ENCODE data around the gene SEC16A.

Gene SEC16A

GRCh38 chr9:136501686-136502085, 18.8 kb upstream of the SEC16A start:
- Histone ChIP-seq H3K4me2 (no peak overlapping the region), H3K27ac (no peak overlapping the region), H4K20me1 (ENCODE audit: insufficient read depth) (no peaks in the 10 kb centered on the region), H3K4me3 (IDR thresholded peaks at IDR 0.05; ENCODE audit: insufficient read depth, low read depth, low read length) (no peak overlapping the region), H3K9ac (no peak overlapping the region), H3K27me3 (ENCODE audit: insufficient read depth, low read depth) (peaks cover 62% of the 10 kb centered on the region; the same call in 1 of the 2 replicates), H3K4me1 (ENCODE audit: low read depth, poor library complexity, severe bottlenecking) (no peaks in the 10 kb centered on the region), H3K36me3 (ENCODE audit: insufficient read depth) (no peaks in the 10 kb centered on the region), H2AFZ (ENCODE audit: low read depth) (no peak overlapping the region), H3K79me2 (ENCODE audit: insufficient read depth, low read depth) (no peaks in the 10 kb centered on the region)
- TF ChIP-seq, protein P1, sequence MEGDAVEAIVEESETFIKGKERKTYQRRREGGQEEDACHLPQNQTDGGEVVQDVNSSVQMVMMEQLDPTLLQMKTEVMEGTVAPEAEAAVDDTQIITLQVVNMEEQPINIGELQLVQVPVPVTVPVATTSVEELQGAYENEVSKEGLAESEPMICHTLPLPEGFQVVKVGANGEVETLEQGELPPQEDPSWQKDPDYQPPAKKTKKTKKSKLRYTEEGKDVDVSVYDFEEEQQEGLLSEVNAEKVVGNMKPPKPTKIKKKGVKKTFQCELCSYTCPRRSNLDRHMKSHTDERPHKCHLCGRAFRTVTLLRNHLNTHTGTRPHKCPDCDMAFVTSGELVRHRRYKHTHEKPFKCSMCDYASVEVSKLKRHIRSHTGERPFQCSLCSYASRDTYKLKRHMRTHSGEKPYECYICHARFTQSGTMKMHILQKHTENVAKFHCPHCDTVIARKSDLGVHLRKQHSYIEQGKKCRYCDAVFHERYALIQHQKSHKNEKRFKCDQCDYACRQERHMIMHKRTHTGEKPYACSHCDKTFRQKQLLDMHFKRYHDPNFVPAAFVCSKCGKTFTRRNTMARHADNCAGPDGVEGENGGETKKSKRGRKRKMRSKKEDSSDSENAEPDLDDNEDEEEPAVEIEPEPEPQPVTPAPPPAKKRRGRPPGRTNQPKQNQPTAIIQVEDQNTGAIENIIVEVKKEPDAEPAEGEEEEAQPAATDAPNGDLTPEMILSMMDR (conservative IDR thresholded peaks at IDR 0.05; ENCODE audit: low read depth, low read length) = no peak

- Histone ChIP-seq H3K4me2 (no peak overlapping the region), H3K79me2 (ENCODE audit: insufficient read depth, low read depth) (no peaks in the 10 kb centered on the region), H4K20me1 (ENCODE audit: insufficient read depth) (no peaks in the 10 kb centered on the region), H3K4me3 (IDR thresholded peaks at IDR 0.05; ENCODE audit: insufficient read depth, low read depth, low read length) (no peak overlapping the region), H3K36me3 (ENCODE audit: insufficient read depth) (no peaks in the 10 kb centered on the region), H3K27ac (no peak overlapping the region), H3K4me1 (ENCODE audit: low read depth, poor library complexity, severe bottlenecking) (no peaks in the 10 kb centered on the region), H2AFZ (ENCODE audit: low read depth) (no peak overlapping the region), H3K9ac (no peak overlapping the region), H3K27me3 (ENCODE audit: insufficient read depth, low read depth) (peaks cover 67% of the 10 kb centered on the region; the same call in 1 of the 2 replicates)
- TF ChIP-seq, protein P1 (conservative IDR thresholded peaks at IDR 0.05; ENCODE audit: low read depth, low read length) = no peak
Observed at GRCh38 chr9:136499935-136500910, 17.4 kb upstream of the SEC16A start.

DNA sequence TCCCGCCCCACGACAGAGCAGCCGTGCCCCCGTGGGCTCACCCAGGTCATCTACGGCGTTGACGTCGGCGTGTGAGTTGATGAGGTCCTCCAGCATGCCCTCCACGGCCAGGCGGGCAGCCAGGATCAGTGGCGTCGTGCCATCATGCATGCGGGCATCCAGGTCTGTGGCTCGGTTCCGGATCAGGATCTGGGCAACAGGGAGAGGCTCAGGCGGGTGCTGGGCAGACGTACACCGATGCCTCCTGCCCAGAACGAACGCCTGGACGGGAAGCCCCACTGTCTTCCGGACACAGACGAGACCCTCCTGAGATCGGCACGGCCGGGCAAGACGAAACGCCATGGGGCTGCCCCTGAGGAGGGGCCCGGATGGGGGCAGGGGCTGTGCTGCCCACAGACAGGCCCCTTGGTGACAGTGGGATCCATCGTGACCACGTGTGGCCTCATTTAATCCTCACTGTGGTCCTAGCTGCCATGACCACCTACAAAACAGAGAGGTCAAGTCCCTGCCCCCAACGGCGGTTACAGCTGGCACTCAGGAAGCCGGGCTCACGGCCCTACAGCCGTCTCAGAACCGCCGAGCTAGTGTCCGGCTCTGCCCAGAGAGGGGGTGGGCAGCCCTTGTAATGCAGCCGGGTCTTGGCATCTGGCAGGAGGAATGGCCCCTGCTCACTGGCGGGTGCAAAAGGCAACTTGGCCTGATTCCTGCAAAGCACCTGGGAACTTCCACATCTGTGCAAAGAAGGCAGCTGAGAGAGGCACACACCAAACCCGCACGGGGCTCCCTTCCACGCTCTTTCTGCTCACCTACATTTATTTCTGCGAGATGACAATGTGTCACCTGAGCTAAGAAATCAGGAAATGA, 16.5 kb upstream of the SEC16A start:
- Histone ChIP-seq H3K36me3 (ENCODE audit: insufficient read depth) (no peaks in the 10 kb centered on the region), H3K4me2 (no peak overlapping the region), H3K27ac (no peak overlapping the region), H3K27me3 (ENCODE audit: insufficient read depth, low read depth) (peaks cover 72% of the 10 kb centered on the region; the same call in 1 of the 2 replicates), H3K9ac (no peak overlapping the region), H4K20me1 (ENCODE audit: insufficient read depth) (no peaks in the 10 kb centered on the region), H2AFZ (ENCODE audit: low read depth) (no peak overlapping the region), H3K4me1 (ENCODE audit: low read depth, poor library complexity, severe bottlenecking) (no peaks in the 10 kb centered on the region), H3K4me3 (IDR thresholded peaks at IDR 0.05; ENCODE audit: insufficient read depth, low read depth, low read length) (no peak overlapping the region), H3K79me2 (ENCODE audit: insufficient read depth, low read depth) (no peaks in the 10 kb centered on the region)
- TF ChIP-seq, protein P1 (conservative IDR thresholded peaks at IDR 0.05; ENCODE audit: low read depth, low read length) = no peak

DNA sequence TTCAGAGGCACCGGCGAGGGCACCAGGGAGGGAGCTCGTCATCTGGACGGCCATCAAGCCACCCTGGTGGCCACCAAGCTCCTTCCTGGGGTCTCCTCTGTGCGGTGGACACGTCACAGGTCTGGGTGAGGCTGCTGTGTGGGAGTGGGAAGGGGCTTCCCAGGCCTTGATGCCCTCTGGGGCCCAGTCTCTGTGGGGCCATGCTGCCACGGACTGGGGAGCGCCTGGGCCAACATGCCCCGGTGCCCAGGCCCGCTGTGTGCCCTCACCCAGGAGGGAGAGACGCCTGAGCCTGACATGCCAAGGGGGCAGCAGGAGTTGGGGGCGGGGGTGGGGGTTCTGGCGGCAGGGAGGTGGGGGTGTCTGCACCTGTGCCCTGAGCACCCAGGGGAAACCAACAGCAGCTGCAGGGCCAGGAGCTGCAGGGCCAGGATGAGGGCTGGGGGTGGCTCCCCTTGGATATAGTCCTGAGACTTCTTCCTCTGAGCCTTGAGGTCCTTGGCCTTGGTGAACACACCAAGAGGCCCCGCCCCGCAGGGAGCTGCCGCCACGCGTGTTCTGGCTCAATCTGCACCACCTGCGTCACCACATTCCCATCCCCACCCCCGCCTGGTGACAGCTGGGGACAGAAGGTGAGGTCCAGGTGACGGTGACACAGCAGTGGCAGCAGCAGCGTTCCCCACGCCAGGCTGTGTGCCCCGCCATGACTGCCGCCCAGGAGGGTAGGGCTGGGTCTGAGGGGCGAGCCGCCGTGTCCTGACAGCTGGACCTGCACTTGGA, 15.3 kb upstream of the SEC16A start:
- peaks cover 78% of the 10 kb centered on the region; the same call in 1 of the 2 replicates for H3K27me3 ChIP-seq (ENCODE audit: insufficient read depth, low read depth)
- no peaks in the 10 kb centered on the region for H3K79me2 ChIP-seq (ENCODE audit: insufficient read depth, low read depth)
- no peak overlapping the region for H2AFZ ChIP-seq (ENCODE audit: low read depth)
- no peak overlapping the region for H3K27ac ChIP-seq
- no peaks in the 10 kb centered on the region for H3K36me3 ChIP-seq (ENCODE audit: insufficient read depth)
- H4K20me1 ChIP-seq (ENCODE audit: insufficient read depth) = no peaks in the 10 kb centered on the region
- no peak overlapping the region for H3K4me2 ChIP-seq
- TF ChIP-seq, protein P1 (conservative IDR thresholded peaks at IDR 0.05; ENCODE audit: low read depth, low read length) = no peak
- no peak overlapping the region for H3K4me3 ChIP-seq (IDR thresholded peaks at IDR 0.05; ENCODE audit: insufficient read depth, low read depth, low read length)
- H3K4me1 ChIP-seq (ENCODE audit: low read depth, poor library complexity, severe bottlenecking) = no peaks in the 10 kb centered on the region
- H3K9ac ChIP-seq = no peak overlapping the region
